Liver (tissue), 3 donors: ENCODE data around the gene BEST2.

Experiments
- CTCF ChIP-seq: fragments of 150-350 bp; IDR thresholded peaks from 2 replicates; pipeline ENCODE4 v1.5.1; 2017; ENCODE audit warnings: improper control_type of control experiment, low read depth, low read length; ENCODE audit not compliant: missing input control
- MAX ChIP-seq: IDR thresholded peaks from 2 replicates; pipeline ENCODE4 v1.6.1; 2016; ENCODE audit warnings: antibody characterized with exemption
- RAD21 ChIP-seq, 2 donors: IDR thresholded peaks; 2 replicates each; pipeline ENCODE4 v1.6.1; 2016; ENCODE audit warnings: antibody characterized with exemption in 2 of 2, mild to moderate bottlenecking in 2 of 2
- SP1 ChIP-seq: IDR thresholded peaks from 2 replicates; pipeline ENCODE4 v1.6.1; 2018; ENCODE audit warnings: antibody characterized with exemption, mild to moderate bottlenecking
- TAF1 ChIP-seq: conservative IDR thresholded peaks from 2 replicates; pipeline ENCODE4 v1.6.1; 2016; ENCODE audit warnings: antibody characterized with exemption, mild to moderate bottlenecking
- YY1 ChIP-seq: IDR thresholded peaks from 2 replicates; pipeline ENCODE4 v1.6.1; 2016; ENCODE audit warnings: antibody characterized with exemption, mild to moderate bottlenecking
- donor health status: healthy.
- donor health status: healthy.

DNA sequence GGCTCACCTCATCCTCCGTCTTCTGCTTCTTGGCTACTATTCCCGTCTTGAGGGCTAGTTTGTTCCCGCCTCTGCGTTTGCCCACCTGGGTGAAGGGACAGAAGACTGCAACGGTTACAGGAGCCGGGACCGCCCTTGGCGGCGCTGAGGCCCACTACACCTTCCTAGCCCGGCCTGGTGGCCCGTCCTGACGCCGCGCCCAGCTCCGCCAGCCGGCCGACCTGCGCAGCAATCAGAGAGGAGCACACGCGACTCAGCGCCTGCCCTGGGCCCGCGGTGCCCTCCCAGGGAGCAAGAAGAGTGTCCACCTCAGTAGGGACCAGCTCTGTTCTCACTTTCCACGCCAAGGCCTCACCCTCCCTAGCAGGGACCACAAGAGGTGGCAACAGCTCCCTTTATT lies 20.3 kb upstream of the BEST2 start:
- no peak for TF ChIP-seq CTCF
- TF ChIP-seq RAD21 (IDR thresholded peaks at IDR 0.05), result no peak
- no peak for TF ChIP-seq MAX
- no peak for TF ChIP-seq YY1
- no peak for TF ChIP-seq SP1
- TF ChIP-seq TAF1, result no peak
